Measurements from ENCODE around the gene PTPN3.

Gene PTPN3

DNA sequence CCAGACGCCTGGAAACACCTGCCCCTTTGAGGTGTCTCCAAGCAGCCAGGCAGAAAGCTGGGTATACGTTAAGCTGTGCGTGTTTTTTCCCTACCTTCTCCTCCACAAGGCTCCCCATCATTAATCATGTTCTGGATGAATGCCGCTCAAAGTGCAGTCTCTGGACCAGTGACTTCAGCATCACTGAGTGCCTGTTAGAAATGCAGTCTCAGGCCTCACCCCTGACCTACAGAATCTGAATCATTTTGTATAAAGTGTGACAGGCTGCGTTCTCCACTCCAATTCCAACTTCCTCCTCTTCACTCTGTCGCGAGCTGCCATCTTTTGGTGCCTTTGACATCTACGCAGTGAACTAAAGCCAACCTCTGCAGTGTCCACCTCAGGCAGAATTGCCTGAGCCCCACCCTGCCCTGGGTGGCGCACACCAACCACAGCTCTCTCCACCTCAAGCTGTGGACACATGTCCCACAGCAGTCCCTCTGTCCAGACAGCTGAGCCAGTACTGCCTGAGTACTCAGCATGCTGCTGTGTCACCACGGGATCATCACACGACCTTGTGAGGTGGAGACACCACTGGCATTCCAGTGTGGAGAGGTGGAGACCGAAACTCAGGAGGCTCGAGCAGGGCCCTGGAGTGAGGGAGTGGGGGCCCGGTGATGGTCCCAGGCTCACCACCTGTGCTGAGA is 14.2 kb downstream of the PTPN3 start:
- Histone ChIP-seq H3K27me3 (ENCODE audit: insufficient read depth, insufficient read length) (no peaks in the 10 kb centered on the region), H3K9ac (ENCODE audit: insufficient read length, low read depth) (no peak overlapping the region), H3K4me1 (ENCODE audit: insufficient read depth, insufficient read length) (no peaks in the 10 kb centered on the region), H3K36me3 (ENCODE audit: insufficient read depth, insufficient read length, low read length) (no peaks in the 10 kb centered on the region), H3K4me3 (ENCODE audit: insufficient read length, low read depth) (no peak overlapping the region), H3K9me3 (ENCODE audit: insufficient read depth, low read length) (no peaks in the 10 kb centered on the region)
- no peak for DNase-seq (ENCODE audit: low read depth, low spot score)
- TF ChIP-seq SUZ12 (IDR thresholded peaks at IDR 0.05; ENCODE audit: extremely low read depth, insufficient read depth, insufficient read length) = no peak
- TF ChIP-seq YY1 (IDR thresholded peaks at IDR 0.05; ENCODE audit: insufficient read depth, insufficient read length) = no peak
- TF ChIP-seq ZNF274 (IDR thresholded peaks at IDR 0.05; ENCODE audit: low read depth, low read length) = no peak

GRCh38 chr9:109482391-109482916 is 15.7 kb downstream of the PTPN3 start:
- Histone ChIP-seq H3K9ac (ENCODE audit: insufficient read length, low read depth) (no peak overlapping the region), H3K4me3 (ENCODE audit: insufficient read length, low read depth) (no peak overlapping the region), H3K36me3 (ENCODE audit: insufficient read depth, insufficient read length, low read length) (no peaks in the 10 kb centered on the region), H3K4me1 (ENCODE audit: insufficient read depth, insufficient read length) (no peaks in the 10 kb centered on the region), H3K9me3 (ENCODE audit: insufficient read depth, low read length) (no peaks in the 10 kb centered on the region), H3K27me3 (ENCODE audit: insufficient read depth, insufficient read length) (no peaks in the 10 kb centered on the region)
- TF ChIP-seq ZNF274 (IDR thresholded peaks at IDR 0.05; ENCODE audit: low read depth, low read length) (no peak), YY1 (IDR thresholded peaks at IDR 0.05; ENCODE audit: insufficient read depth, insufficient read length) (no peak), SUZ12 (IDR thresholded peaks at IDR 0.05; ENCODE audit: extremely low read depth, insufficient read depth, insufficient read length) (no peak)
- no peak for DNase-seq (ENCODE audit: low read depth, low spot score)

DNA sequence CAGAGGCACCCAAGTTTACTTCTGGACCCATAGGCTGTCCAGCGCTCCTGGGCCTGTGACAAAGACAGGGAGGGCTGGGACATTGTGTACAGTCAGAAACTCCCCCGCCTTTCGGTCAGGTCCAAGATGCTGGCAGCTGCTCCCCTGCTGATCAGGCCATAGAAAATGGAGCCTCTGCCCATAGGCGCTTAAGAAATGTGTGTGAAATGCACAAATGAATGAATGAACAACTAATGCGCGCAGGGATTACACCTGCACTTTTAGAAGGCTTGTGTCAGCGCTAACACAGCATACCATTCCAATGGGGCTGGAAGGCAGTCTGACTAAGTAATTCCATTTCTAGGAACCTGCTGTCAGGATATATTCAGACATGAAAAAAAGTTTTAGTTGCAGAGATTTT is 16.3 kb downstream of the PTPN3 start:
- no peak overlapping the region for H3K9ac ChIP-seq (ENCODE audit: insufficient read length, low read depth)
- no peaks in the 10 kb centered on the region for H3K9me3 ChIP-seq (ENCODE audit: insufficient read depth, low read length)
- no peaks in the 10 kb centered on the region for H3K36me3 ChIP-seq (ENCODE audit: insufficient read depth, insufficient read length, low read length)
- H3K4me3 ChIP-seq (ENCODE audit: insufficient read length, low read depth) = no peak overlapping the region
- no peaks in the 10 kb centered on the region for H3K4me1 ChIP-seq (ENCODE audit: insufficient read depth, insufficient read length)
- no peak for TF ChIP-seq SUZ12 (IDR thresholded peaks at IDR 0.05; ENCODE audit: extremely low read depth, insufficient read depth, insufficient read length)
- no peak for TF ChIP-seq YY1 (IDR thresholded peaks at IDR 0.05; ENCODE audit: insufficient read depth, insufficient read length)
- no peak for TF ChIP-seq ZNF274 (IDR thresholded peaks at IDR 0.05; ENCODE audit: low read depth, low read length)
- H3K27me3 ChIP-seq (ENCODE audit: insufficient read depth, insufficient read length) = no peaks in the 10 kb centered on the region
- DNase-seq (ENCODE audit: low read depth, low spot score) = no peak

GRCh38 chr9:109479822-109480221 is 18.3 kb downstream of the PTPN3 start:
- Histone ChIP-seq H3K27me3 (ENCODE audit: insufficient read depth, insufficient read length) (no peaks in the 10 kb centered on the region), H3K9ac (ENCODE audit: insufficient read length, low read depth) (no peak overlapping the region), H3K36me3 (ENCODE audit: insufficient read depth, insufficient read length, low read length) (no peaks in the 10 kb centered on the region), H3K4me3 (ENCODE audit: insufficient read length, low read depth) (no peak overlapping the region), H3K9me3 (ENCODE audit: insufficient read depth, low read length) (no peaks in the 10 kb centered on the region), H3K4me1 (ENCODE audit: insufficient read depth, insufficient read length) (no peaks in the 10 kb centered on the region)
- TF ChIP-seq ZNF274 (IDR thresholded peaks at IDR 0.05; ENCODE audit: low read depth, low read length) = no peak
- no peak for TF ChIP-seq SUZ12 (IDR thresholded peaks at IDR 0.05; ENCODE audit: extremely low read depth, insufficient read depth, insufficient read length)
- no peak for TF ChIP-seq YY1 (IDR thresholded peaks at IDR 0.05; ENCODE audit: insufficient read depth, insufficient read length)
- DNase-seq (ENCODE audit: low read depth, low spot score) = no peak

DNA sequence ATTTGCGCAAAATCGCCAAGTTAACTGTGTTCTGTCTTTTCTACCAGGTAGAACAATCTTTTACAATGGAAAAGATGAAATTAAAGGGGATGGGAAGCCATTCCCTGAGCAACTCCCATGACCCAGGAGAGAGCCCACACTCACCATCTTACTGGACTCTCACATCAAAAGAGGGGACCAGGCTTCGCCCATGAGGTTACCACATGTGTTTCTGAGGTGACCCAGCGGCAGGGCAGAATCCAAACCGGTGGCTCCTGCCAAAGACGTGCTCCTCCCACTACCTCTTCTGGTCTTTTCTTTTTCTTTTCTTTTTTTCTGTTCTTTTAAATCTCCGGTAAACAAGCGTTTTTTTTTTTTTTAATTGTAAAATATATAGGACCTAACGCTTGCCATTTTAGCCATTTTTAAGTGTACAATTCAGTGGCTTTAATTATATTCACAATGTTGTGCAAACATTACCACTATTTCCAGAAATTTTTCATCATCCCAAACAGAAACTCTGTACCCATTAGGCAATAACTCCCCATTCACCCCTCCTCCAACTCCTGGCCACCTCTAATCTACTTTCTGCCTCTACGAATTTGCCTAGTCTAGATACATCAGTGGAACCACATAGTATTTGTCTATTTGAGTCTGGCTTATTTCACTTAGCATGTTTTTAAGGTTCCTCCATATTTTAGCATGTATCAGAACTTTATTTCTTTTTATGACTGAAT is 19.3 kb downstream of the PTPN3 start:
- no peaks in the 10 kb centered on the region for H3K4me1 ChIP-seq (ENCODE audit: insufficient read depth, insufficient read length)
- no peak for TF ChIP-seq ZNF274 (IDR thresholded peaks at IDR 0.05; ENCODE audit: low read depth, low read length)
- TF ChIP-seq SUZ12 (IDR thresholded peaks at IDR 0.05; ENCODE audit: extremely low read depth, insufficient read depth, insufficient read length) = no peak
- TF ChIP-seq YY1 (IDR thresholded peaks at IDR 0.05; ENCODE audit: insufficient read depth, insufficient read length) = no peak

GRCh38 chr9:109478051-109478563 is 20.0 kb downstream of the PTPN3 start:
- no peaks in the 10 kb centered on the region for H3K9me3 ChIP-seq (ENCODE audit: insufficient read depth, low read length)
- H3K27me3 ChIP-seq (ENCODE audit: insufficient read depth, insufficient read length) = no peaks in the 10 kb centered on the region
- H3K4me1 ChIP-seq (ENCODE audit: insufficient read depth, insufficient read length) = no peaks in the 10 kb centered on the region
- DNase-seq (ENCODE audit: low read depth, low spot score) = no peak
- no peak overlapping the region for H3K4me3 ChIP-seq (ENCODE audit: insufficient read length, low read depth)
- H3K36me3 ChIP-seq (ENCODE audit: insufficient read depth, insufficient read length, low read length) = no peaks in the 10 kb centered on the region
- TF ChIP-seq YY1 (IDR thresholded peaks at IDR 0.05; ENCODE audit: insufficient read depth, insufficient read length) = no peak
- TF ChIP-seq ZNF274 (IDR thresholded peaks at IDR 0.05; ENCODE audit: low read depth, low read length) = no peak
- TF ChIP-seq SUZ12 (IDR thresholded peaks at IDR 0.05; ENCODE audit: extremely low read depth, insufficient read depth, insufficient read length) = no peak
- no peak overlapping the region for H3K9ac ChIP-seq (ENCODE audit: insufficient read length, low read depth)

More for the DNA sequence above, 19.3 kb downstream of the PTPN3 start:
- no peak overlapping the region for H3K4me3 ChIP-seq (ENCODE audit: insufficient read length, low read depth)
- DNase-seq (ENCODE audit: low read depth, low spot score) = no peak
- H3K27me3 ChIP-seq (ENCODE audit: insufficient read depth, insufficient read length) = no peaks in the 10 kb centered on the region
- H3K9me3 ChIP-seq (ENCODE audit: insufficient read depth, low read length) = no peaks in the 10 kb centered on the region
- H3K9ac ChIP-seq (ENCODE audit: insufficient read length, low read depth) = no peak overlapping the region
- no peaks in the 10 kb centered on the region for H3K36me3 ChIP-seq (ENCODE audit: insufficient read depth, insufficient read length, low read length)
